HG02678 (cell line): ENCODE data around the gene RAB31.
"Not testable (repeated sequence)": the region's sequence is repeated elsewhere in the genome, so short reads cannot be mapped to it uniquely, and the experiment has no call there.

Experiments used
- ATAC-seq: cut with Tn5 transposase; IDR thresholded peaks from one replicate; pipeline ENCODE4 v1.9.1; 2021; ENCODE audit warnings: mild to moderate bottlenecking, moderate library complexity; ENCODE audit not compliant: unreplicated experiment

Gene RAB31

DNA sequence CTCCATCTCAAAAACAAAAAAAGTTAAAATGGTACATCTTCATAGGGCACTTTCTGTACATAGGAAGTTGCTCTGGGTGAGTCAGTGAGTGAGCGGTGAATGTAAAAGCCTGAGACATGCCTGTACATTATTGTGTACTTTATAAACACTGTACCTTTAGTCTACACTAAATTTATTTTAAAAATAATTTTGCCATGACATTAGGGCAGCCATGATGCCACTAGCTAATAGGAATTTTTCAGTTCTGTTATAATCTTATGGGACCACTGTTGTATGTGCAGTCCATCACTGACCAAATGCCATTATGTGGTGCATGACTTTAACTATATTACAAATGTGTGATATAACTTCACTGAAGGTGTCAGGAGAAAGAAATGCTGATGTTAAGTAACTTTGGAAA, 166.6 kb downstream of the RAB31 start:
- no peak for ATAC-seq

DNA sequence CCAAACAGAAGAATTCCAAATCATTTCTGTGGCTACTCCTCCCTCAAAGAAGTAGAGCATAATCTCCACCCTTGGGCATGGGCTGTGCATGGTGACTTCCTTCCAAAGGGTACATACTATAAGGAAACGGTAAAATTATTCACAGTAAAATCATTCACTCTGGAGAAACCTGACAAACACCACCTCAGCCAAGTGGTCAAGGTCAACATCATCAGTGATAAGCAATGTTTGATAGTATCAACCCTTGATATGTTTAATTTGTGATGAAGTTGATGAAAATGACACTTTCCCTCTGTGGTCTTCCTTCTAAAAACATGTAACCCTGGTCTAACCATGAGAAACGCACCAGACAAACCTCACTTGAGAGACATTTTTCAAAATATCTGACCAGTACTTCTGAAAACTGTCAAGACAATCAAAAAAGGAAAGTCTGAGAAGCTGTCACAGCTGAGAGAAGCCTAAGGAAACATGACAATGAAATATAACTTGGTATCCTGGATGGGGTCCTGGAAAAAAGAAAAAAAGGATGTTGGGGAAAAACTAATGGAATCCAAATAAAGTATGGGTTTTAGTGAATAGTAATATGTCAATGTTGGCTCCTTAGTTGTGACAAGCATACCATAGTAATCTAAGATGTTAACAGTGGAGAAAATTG, 168.2 kb downstream of the RAB31 start:
- ATAC-seq = no peak

DNA sequence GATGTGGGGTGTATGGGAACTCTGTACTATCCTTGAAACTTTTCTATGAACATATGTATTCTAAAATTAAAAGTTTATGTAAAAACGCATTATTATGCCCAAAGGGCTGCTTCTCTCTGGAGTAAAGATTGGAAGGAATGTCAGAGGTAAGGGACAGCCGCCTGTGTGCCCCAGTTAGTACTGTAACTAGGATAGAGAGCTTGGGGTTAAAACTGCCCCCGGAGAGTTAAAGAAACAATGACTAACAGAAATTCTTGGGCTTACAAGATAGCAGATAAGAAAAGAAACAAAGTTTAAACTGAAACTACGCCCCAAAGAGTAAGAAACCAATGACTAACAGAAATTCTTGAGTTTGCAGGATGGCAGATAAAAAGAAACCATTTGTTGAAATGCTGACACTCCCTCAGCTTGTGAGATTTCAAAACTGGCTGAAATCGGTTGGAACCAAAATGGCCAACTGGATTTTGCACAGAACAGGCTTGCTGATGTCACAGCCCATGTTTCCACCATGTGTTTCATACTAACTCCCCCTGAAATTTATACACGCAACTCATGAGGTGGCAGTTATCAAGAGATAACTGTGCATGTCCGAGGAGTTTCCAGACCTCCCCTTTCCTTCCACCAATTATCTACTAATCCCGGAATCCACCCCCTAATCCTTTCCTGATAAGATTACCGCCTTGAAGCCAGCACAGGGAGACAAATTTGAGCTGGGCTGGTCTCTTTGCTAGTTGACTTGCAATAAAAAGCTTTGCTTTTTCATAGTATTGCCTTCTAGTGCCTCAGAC, 169.0 kb downstream of the RAB31 start:
- ATAC-seq = no peak

DNA sequence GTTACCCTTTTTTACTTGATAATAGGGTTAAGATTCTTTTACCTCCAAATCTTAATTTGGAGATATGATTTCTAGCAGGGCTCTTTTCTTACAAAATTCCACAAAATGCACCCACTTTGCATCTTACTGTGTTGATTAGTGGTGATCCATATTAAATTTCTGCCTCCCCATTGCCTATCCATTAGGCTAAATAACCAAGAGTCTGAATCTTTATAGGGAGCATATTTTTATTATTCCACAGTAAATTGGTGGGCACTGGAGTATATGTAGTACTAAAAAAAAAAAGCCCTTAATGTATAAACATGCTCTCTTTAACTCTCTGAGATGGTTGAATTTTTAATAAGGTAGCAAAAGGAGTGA, 169.5 kb downstream of the RAB31 start:
- ATAC-seq = no peak

DNA sequence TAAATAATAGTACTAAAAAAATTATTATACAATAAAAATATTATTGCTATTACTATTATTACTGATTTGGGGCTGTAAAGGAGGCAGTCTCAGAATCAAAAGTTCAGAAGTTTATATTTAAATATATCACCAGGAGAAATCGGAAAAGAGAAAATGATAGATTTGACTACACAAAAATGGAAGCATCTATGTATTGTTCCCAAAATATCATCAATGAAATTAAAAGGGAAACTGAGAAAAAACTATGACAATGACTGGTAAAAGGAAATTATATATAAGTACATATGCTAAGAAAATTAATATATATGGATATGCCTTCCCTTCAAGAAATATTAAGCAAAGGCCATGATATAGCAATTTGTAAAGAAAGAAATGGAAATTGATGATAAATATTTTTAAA, 170.0 kb downstream of the RAB31 start:
- ATAC-seq = no peak

DNA sequence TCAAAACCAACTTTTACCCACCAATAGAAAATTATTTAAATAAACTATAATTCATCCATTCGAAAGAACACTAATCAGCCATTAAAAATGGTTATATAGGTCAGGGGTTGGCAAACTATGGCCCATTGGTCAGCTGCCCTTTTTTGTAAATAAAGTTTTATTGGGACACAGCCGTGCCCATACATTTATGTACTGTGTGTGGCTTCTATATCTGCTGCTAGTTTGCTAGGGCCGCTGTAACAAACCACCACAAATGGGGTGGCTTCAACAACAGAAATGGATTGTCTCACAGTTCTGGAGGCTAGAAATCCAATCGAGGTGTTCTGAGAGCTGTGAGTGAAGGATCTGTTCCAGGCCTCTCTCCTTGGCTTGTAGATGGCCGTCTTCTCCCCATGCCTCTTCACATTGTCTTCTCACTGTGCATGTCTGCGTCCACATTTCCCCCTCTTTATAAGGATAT, 170.7 kb downstream of the RAB31 start:
- no peak for ATAC-seq

DNA sequence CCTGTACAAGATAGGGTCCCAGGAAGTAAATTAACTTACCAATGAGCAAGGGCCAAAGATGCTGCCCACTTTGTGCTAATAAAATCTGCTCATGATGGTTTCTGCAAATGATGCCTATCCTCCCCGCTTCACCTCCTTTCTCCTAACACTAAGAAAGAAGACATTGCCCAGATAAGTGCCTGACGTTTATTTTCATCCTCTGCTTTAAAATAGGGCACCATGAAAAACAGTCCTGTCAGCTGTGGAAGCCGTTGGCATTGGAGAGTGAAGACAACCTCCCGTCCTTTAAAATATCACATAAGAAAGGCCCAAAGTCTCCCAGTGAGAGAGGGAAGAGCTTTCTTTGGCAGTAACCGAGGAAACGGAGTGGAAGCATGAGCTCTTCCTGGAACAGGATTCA, 176.0 kb downstream of the RAB31 start:
- no peak for ATAC-seq

DNA sequence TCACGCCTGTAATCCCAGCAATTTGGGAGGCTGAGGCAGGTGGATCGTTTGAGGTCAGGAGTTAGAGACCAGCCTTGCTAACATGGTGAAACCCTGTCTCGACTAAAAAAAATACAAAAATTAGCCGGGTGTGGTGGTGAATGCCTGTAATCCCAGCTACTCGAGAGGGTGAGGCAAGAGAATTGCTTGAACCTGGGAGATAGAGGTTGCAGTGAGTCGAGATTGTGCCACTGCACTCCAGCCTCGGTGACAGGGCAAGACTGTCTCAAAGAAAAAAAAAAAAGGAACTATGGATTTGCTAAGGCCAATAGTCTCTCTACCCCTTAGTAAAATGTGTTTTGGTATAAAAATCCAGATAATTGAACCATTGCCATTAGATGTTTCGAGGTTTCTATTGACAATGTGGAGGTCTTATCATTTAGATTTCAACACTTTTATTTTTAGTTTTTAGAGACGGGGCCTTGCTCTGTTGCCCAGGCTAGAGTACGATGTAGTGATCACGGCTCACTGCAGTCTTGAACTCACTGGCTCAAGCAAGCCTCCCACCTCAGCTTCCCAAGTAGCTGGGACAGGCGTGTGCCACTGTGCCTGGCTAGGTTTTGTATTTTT, 176.5 kb downstream of the RAB31 start:
- no peak for ATAC-seq

DNA sequence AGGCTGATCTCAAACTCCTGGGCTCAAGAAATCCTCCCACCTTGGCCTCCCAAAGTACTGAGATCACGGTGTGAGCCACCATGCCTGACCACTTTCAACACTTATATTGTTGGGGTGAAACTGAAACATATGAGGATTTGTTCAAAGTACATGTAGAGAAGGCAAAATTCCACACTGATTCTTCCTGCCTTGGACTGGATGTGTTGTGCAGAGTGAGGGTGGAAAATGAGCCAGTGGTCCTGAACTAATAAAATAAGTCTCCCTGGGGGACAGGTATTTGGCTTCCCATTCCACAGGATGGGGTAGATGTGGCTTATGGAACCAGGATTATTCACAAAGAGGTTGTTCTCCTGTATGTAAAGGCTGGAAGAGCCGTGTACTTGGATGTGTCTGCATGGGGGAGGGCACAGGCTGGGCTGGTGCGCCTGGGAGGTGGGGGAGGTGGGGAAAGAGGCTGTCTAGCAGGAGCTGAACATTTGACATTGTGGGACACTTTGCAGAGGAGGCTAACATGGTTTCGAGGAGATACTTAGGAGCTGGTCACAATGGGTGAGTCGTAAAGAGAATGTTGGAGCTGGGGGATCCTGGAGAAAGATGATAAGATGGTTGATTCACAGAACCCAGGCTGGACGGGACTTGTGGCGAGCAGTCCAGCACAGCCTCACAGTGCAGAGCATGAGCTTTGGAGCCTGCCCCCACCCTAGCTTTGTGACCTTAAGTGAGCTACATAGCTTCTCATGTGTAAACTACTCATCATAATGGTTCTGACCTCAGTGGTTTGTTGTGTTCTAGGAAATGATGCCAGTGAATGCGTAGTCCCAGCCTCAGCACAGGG, 177.3 kb downstream of the RAB31 start, which contains the start of gene TXNDC2:
Gene TXNDC2, plus strand, starts transcription at position 804 of the 835 bp plus-strand sequence. CDS start 708 bp downstream, outside the sequence.
- ATAC-seq = no peak

DNA sequence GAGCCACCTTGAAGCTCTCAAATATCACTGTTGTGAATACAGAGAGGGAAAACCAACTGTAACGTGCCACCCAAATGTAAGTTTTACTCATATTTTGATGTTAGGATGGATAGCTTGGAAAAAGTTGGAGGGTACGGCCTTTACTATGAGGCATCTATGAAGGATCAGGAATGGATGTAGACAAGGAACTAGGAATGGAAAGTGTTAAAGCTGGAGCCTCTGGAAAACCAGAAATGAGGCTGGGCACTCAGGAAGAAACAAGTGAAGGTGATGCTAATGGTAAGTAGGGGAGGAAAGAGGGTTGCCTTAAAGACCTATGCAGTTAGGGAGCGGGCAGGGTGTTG, 177.9 kb downstream of the RAB31 start:
- no peak for ATAC-seq

DNA sequence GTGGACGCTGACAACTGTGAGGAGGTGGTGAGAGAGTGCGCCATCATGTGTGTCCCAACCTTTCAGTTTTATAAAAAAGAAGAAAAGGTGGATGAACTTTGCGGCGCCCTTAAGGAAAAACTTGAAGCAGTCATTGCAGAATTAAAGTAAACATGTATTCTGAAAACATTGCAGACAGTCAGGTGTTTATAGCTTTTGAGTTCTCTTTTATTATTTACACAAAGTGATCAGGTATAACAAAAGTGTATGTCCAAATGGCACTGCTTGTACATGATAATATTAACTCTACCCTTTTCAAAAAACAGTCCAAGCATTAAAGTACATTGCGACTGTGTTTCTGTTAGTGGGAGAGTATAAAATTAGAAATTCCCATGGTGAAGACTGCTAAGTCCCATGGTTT, 179.9 kb downstream of the RAB31 start:
- ATAC-seq = no peak

DNA sequence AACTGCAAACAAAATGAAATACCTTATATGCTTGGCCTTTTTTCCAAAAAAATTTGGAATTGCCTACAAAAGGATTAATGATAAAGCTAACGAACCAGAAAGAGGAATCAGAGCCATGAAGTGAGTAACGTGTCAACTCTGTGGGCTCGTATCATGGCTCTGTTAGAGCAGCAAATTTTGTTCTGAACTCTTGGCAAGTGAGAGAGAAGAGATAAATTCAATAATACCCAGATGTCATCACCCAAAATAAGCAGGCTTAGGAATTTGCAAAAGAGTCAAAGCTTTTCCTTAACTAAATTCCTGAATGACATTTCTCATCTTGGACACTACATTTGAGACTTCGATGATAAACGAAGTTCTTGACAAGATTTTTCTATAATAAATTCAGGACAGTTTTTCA, 182.1 kb downstream of the RAB31 start:
- ATAC-seq = no peak

DNA sequence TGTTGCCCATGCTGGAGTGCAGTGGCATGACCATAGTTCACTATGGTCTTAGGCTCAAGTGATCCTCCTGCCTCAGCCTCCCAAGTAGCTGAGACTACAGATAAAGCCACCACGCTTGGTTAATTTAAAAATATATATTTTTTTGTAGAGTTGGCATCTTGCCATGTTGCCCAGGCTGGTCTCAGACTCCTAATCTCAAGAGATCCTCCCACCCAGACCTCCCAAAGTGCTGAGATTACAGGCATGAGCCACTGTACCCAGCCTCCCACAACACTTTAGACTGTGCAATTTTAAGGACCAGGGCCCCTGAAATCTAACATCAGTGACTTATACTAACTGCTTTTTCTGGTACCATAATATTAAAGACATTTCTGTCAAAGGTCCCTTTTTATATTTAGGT, 182.9 kb downstream of the RAB31 start:
- ATAC-seq = no peak

DNA sequence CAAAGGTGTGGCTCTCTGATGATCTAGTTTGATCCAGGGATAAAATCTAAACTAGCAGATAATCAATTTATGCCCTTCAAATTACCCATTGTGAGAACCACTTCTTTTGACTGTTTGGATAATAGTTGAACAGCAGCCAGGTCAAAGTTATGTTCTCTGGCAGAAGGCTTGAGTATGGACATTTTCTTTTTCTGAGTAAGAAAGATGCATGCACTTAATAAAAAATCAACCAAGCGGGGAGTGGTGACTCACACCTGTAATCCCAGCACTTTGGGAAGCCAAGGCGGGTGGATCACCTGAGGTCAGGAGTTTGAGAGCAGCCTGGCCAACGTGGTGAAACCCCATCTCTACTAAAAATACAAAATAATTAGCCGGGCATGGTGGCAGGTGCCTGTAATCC, 183.4 kb downstream of the RAB31 start:
- not testable (repeated sequence) for ATAC-seq

DNA sequence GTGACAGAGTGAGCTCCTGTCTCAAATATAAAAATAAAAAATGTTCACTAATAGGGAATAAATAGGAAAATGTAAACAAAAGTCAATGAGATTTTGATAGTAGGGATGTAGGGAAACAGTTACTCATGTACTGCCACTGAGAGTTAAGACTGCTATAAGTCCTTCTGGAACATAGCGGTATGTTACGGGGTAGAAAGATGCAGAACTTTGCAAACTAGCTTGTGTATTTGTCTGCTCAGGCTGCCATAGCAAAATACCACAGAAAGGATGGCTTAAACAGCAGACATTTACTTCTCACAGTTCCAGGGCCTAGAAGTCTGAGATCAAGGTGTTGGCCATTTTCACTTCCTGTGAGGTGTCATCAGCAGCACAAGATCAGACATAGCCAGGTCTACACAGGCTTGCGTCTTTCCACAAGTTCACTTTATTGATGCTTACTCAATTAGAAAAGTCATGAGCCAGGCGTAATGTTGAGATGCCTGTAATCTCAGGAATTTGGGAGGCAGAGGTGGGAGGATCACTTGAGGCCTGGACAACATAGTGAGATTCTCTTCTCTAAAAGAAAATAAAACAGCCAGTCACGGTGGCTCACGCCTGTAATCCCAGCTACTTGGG, 186.5 kb downstream of the RAB31 start:
- no peak for ATAC-seq

DNA sequence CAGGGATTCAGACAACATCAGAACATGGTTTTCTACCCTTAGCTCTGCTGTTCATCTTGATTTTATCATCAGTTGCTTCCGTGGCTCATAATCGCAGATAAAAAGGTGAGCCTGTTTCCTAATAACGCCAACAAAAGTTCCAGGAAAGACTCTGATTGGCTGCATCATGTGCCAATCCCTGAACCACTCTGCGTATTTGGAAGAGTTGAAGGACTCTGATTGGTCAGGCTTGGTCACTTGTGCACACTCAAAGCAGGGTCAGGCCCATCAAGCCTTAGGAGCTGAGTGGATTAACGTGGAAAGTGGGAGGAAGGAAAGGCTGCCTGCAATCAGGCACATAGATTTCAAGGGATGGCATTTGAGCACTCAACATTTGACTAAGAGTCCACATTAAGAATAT, 189.0 kb downstream of the RAB31 start:
- ATAC-seq = no peak

DNA sequence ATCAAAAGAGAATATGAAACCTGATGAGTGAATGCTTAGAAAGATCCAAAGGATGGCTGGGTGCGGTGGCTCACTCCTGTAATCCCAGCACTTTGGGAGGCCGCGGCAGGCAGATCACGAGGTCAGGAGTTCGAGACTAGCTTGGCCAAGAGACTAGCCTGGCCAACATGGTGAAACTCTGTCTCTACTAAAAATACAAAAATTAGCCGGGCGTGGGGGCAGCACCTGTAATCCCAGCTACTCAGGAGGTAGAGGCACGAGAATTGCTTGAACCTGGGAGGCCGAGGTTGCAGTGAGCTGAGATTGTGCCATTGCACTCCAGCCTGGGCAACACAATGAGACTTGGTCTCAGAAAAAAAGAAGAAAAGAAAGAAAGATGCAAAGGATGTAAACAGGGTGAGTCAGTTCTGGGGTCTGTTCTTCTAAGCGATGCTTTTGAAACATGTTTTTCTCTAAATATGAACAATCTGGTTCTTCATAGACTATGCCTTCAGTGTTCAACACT, 189.7 kb downstream of the RAB31 start:
- ATAC-seq = not testable (repeated sequence)

DNA sequence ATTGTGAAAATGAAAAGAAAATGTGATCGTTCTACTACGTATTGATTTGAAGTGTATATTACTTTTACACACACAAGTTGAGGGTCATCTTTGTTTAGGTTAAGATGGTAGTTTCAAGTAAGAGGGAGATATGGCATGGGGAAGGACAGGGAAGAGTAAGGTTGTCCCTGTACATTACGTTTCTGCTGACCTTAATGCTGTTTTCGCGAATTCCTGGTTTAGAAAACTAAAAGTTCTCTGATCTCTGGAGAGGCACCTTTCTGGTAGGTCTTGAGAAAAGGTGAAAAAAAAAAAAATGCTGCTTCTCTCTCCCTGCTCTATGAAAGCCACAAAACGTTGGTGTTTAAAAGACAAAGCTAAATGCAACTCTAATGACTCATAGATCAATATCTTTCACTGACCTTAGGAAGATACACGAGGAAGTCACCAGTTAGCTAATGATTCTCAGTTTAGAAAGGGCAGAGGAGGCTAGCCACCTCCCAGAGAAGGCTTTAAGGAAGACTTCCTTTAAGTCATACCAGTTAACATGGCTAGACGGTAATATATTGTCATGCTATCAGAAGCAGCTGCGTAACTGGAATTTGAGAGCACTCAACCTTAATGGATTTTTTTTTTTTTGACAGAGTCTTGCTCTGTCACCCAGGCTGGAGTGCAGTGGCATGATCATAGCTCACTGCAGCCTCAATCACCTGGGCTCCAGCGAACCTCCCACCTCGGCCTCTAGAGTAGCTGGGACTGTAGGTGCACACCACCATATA, 190.9 kb downstream of the RAB31 start:
- no peak for ATAC-seq

DNA sequence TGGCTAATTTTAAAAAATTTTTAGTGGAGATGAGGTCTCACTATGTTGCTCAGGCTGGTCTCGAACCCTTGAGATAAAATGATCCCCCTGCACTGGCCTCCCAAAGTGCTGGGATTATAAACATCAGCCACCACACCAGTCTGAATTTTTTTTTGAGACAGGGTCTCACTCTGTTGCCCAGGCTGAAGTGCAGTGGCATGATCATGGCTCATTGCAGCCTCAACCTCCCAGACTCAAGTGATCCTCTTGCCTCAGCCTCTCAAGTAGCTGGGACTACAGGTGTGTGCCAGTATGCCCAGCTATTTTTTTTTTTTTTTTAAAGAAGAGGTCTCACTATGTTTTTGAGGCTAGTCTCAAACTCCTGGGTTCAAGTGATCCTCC, 191.4 kb downstream of the RAB31 start:
- ATAC-seq = not testable (repeated sequence)

DNA sequence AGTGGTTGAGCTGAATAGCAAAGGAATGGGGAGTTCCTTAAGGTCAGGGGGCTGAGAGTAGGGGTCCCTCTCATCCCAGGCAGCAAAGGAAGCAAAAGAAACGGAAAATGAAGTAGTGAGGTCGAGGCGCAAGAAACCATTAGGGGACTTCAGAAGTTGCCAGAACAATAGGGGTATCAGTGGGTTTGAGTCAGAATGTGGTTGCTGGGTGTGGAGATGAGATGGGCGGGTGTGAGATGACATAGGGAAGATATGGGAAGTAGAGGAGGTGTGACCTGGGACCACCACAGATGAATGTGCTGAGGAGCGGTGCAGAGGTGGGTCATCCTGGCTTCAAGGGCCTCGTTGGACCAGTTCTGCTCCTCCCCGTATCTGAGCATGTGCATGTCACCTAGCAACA, 192.6 kb downstream of the RAB31 start:
- no peak for ATAC-seq
